T-helper 22 cell (primary cell): Measurements from ENCODE around the gene KRT13.

Experiments
- DNase-seq: peaks from one replicate; pipeline ENCODE4 v3.0.0-alpha.2; 2020; ENCODE audit warnings: low read depth

Gene KRT13

DNA sequence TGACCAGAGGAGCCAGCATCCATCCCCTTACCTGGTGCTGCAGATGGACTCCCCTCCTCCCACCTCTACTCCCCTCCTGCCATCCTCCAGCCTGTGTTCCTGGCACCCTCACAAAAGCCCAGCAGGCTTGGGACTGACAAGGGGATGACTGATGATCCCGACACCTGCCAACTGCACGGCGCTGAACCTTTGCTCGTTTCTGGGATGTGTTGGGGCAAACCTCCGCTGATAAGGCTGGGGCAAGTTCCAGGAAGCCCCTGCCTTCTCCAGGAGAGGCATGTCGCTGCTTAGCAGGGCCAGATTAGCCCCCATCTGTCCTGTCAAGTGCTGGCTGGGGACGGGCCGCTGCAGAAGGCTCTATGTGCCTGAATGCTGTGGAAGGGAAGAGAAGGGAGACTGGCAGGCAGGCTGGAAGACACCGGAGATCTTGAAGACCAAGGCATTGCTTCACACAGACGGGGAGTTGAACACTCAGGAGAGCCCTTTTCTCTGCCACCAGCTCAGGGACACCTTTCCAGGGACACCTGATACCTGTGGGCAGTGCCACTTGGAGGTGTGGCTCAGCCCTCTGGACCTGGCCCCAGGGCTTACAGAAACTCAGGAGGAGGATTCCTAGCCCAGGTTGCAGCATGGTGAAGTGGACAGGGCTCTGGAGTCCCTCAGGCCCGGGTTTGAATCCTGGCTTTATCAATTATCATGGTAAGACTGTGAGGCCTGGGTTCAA, 14.3 kb upstream of the KRT13 start:
- DNase-seq: no peak

DNA sequence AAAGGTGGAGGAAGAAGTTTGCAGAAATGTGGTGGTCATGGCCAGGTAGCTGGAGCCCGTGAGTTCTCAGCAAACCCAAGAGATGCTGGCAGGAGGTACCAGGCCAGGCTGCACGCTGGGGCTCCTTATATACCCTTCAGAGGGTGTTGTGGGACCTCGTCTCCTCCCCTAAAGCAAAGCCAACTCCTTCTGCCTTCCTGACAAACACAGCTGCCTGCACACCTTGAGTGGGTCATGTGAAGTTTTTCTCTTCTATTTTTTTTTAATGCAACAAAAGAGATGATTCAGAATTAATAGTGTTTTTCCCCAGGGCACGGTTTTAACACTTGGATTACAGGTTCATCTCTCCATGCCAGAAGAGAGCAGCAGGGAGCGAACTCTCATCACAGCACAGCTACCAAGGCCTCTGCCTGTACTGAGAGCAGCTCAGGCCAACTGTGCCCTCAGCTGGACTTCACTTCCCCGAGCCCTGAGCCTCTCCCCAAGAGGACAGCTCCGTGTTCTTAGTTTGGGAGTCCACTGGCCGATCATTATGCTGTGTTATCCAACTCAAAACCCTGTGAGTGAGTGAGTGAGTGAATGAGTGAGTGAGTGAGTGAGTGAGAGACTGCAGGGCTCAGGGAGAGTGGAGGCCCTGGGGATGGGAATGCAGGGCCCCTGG, 13.5 kb upstream of the KRT13 start, which contains the start of gene KRT15:
Gene KRT15 (minus strand): TSS at position 102 of the 661 bp plus-strand sequence. CDS start 63 bp downstream, at position 39.
- DNase-seq: no peak

DNA sequence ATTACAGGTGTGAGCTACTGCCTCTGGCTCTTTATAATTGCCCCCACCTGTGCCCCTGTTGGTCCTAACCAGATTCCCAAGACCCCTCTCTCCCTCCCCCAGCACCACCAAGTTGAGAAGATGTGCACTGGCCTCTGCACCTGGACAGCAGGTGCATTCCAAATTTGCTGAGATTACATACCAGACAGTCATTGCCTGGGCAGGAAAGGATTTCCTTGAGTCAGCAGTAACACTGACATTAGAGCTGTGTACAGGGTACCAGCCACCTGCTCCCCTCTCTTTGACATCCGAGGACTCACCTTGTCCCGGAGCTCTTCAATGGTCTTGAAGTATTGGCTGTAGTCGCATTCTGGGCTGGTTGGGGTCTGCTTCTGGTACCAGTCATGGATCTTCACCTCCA, 12.6 kb upstream of the KRT13 start:
- no peak for DNase-seq

DNA sequence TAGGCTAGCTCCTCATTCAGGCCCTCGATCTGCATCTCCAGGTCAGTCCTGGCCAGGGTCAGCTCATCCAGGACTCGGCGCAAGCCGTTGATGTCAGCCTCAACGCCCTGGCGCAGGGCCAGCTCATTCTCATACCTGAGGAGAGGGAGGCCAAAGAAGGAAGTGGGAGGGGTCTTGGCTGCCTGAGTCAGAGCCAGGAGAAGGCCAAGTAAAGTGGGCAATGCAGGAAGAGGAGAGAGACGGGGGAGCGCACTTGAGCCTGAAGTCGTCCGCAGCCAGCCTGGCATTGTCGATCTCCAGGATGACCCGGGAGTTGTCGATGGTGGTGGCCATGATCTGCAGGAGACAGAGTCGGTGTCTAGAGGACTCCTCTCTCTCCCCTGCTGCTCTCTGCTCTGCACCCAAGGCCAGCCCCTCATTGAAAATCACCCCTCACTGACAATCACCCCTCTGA, 11.4 kb upstream of the KRT13 start:
- DNase-seq: no peak

DNA sequence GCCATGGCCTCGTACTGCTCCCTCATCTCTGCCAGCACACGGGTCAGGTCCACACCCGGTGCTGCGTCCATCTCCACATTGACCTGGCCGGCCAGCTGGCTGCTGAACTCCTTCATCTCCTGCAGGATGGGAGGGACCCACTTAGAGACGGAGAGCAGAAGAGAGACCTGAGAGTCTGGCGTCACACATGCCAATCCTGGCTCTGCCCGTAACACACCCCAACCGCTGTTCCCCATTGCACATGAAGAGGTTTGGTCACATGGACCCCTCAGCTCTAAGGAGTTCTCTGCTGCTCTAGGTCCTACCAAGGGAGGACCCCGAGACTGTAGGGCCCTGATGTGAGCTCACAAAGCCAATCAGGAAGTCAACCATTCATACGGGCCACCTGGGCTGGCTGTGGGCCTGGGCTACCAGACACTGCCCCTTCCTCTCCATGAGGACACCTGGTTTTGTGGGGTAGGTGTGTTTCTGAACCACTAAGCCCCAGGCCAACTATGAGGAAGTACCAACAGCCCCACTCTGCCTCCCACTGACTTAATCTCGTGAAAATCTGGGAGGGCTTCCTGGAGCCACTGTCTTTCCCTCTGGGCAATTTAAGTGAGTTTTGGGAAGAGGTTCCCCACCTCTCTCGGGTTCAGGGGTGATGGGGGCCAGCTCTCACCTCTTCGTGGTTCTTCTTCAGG, 10.9 kb upstream of the KRT13 start:
- DNase-seq: no peak

DNA sequence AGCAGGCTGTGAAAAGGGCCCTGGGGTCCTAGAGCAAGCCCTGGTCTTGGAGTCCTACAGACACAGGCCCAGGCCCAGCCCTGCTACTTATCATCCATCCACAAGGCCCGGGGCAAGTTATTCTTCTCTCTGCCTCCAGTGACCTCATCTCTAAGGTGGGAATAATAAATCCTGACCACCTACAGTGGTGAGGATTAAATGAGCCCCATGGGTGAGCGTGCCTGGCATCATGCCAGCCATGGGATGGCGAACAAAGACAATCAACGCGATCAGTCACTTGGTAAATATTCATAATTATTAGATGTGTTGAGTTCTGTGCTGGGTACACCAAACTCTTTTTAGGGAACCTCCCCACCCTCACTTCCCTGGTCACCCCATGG, 7.7 kb upstream of the KRT13 start:
- no peak for DNase-seq

DNA sequence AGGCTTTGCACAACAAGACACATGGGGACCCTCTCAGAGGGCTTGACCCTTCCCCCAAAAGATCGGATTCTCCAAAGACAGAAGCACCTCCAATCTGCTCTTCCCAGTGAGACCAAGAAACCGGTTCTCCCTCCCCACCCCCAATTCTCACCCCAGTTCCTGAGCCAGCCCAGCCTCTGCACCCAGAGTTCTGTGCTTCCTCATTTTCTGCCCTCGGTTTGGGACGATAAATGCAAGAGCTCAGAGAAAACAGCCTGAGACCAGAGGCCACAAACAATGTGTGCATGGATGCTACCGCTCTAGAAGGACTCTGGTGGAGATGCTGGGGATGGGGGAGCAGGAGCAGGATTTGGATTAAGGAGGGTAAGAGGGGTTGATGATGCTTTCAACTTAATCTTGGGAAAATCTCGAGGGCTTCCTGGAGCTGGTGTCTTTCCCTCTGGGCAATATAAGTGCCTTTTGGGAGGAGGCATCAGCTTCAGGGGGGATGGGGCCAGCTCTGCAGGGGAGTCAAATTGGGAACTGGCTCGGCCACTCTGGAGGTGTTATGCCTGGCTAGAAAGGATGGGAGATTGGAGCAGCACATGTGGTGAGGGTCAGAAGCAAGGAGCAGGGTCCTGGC, 7.2 kb upstream of the KRT13 start:
- no peak for DNase-seq

DNA sequence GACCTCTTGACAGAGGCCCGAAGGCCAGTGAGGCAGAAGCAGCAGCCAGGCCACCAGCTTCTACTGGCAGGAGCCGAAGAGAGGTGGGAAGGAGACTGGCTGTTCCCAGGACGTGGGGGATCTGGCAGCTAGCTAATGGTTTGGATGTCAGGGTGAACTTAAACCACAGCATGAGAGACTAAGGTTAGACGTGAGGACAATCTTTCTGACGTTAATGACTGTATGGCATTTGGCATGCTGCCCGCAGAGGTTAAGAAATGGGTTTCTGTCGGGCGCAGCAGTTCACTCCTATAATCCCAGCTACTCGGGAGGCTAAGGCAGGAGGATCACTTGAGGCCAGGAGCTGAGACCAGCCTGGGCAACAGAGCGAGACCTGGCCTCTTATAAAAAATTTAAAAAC, 6.3 kb upstream of the KRT13 start:
- no peak for DNase-seq

DNA sequence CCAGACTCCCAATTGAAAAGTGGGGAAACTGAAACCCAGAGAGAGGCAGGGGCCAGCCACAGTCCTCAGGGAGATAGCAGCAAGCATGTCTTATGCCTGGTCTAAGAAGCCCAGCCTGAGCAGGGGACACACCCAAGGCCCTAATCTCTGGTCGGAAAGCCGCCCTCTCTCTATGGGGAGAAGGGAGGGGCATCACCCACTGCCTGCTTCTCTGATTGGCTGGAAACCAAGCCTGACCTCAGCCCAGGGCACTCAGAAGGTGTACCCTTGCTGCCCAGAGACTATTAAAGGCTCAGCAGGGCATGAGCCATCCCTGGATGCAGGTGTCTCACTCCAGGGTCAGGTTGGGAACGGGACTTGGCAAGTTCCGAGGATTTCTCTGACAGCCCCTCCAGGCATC, 5.7 kb upstream of the KRT13 start:
- DNase-seq: no peak

DNA sequence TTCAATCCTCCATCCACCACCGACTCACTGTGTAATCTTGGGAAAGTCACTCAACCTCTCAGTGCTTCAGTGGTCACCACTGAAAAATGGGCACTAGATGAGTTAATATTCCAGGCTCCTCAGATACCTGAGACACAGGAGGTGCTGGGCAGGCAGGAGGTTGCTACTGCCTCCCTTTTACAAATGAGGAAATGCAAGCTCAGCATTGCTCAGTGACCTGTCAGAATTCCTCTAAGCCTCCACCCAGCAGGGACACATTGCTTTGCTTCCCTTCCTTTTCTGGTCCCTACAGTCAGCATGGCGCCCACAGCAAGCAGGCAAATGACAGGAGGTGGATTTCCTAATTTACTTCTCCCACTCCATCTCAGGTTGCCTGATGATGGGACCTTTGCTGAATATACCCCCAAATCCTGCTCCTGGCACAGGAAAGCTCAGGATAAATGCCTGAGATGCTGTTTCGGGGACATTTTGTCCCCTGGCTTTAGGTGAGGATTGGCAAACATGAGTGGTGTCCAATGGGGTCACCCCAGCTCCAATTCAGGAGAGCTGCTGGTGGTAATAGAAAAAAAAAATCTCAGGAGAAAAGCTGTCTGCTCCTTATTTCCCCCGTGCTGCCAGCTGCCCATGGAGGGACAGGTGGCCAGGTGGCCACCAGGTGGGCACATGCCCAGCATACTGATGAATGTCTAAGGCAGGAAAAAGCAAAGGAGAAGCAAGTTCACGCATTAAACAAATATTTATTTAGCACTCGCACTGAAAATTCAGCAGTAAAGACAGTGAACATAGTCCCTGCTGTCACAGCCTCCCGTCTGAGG, 5.0 kb upstream of the KRT13 start:
- DNase-seq: no peak

DNA sequence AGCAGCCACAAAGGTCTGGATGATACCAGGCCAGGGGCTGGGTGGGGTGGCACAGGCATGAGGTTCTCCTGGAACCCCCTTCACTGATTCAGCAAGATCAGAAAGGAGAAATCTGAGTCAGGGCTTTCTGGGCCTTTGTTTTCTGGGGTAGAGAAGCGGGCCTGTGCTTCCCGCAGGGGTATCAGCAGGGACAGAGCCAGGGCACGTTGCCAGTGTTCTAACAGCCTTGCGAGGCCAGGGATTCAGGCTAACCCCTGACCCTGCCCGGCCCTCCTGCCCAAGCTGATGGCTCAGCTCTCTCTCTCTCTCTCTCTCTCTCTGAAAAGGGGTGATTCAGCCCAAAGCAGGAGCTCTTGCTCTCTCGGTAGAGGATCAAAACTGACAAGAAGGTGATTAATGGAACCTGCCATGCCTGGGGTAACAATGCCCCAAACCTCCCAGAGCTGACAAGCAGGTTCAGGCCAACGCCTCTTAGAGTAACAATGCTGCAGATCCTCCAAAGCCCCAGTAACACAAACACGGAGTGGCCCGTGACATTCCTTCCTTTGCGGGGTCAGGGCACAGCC, 2.0 kb upstream of the KRT13 start:
- no peak for DNase-seq

DNA sequence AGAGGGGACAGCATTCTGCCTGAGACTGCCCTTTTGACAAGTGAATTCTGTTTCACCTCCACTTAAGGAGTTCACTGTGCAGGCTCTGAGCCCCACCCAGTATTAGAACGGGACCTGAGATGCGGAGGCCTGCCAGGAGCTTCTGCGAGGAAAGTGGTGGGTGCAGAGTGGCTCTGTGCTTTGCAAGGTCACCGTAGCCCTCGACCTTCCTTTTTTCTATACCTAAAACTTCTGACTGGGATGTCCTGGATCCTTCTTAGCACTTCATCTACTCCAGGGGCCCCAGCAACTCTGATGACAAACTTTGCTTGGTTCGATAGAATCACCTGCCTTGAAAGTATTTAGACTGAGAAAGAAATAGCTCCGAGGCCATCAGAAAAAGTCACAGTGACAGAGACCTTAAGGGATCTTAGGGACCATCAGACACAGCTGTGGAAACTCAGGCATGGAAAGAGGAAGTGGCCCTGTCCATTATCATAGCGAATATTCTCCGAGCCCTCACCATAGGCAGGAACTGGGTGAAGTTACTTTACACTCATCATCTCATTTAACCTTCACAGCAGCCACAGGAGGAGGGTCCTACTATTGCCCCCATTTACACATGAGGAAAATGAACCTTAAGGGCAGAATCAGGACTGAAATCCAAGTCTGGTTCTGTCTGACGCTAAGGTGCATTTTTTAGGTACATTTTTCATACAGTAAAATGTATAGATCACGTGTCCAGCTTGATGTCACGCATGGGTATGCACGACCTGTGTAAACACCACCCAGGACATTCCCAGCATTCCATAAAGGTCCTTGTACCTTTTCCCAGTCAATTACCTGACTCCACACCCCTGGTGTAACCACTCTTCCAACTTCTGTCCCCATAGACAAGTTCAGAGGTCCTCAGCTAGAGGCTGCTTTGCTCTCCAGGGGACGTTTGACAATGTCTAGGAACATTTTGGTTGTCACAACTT, 676 bp upstream of the KRT13 start:
- DNase-seq: no peak

DNA sequence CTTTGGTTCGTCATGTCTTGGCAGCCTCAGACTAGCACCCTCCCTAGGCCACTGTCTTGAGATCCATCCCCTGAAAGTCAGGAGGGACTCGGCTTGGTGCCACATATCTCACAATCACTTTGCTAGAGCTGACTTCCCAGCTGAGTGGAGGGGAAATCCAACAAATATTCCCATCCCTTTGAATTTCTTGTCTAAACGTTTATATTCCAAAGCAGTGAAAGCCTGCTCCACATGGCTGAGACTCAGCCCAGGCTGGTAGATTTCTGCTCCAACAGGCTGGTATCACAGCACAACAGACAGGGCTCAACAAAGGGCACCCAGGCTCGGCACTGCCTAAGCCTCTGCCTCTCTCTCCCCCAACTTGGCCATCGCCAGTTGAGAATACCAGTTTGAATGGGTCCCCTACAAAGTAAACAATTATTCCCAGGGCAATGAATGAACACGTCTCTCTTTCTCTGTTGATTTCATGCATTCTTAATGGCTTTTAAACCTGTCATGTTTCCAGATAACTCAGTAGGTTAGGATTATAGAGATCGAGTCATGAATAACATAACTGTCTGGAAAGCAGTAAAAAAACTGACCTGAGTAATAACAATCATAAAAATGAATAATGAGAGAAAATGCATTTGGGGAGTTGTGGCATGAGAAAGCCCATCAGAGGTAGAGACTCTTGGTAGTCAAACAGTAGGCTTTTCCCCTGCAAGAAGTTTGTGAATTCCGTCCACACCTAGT, 1.0 kb downstream of the KRT13 start:
- DNase-seq: no peak

DNA sequence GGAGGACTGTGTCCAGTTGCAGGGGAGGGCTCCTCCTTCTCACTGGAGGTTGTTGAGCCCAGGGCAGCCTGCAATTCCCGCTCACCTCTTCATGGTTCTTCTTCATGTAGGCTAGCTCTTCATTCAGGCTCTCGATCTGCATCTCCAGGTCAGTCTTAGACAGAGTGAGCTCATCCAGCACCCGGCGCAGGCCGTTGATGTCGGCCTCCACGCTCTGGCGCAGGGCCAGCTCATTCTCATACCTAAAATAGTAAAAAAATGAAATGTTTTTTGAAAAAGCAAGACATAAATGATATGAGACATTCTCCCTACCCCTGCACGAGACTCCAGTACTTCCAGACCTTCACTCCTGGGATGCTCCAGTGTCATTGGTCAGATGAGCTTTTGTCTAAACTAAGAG, 2.2 kb downstream of the KRT13 start:
- DNase-seq: no peak

DNA sequence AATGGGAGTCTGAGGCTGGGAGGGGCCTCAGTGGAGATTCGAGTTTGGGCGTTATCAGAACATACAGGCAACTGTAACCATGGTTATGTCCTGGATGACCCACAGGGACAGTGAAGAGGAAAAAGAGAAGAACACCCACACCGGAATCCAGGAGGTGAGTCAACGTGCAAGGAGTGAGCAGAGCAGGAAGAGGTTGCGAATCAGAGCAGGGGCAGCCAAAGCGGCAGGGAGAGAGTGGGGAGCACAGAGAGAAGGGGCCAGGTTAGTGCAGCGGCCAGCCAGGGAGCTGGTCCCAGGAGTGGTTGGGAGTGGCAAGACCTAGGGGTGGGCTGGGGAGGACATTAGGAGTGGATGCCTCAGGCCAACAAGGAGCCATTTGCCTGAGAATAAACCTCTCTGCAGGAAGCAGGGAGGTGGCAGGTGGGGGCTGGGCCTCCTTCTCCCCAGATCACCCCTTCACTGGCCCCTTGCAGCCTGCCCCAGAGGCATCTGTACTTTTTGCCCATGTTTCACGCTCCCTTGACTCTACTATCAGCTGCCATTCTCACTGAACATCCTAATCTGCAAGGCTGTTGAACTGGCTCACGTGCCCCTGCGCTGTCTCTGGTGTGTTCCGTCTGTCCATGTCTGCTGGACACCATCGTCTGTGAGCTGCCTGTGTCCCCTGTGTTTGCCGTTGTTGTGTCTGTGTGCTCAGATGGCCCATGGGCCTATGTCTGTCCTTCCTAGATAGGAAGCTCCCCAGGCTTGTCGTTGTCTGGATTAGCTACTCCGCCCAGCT, 5.1 kb downstream of the KRT13 start:
- DNase-seq: no peak

DNA sequence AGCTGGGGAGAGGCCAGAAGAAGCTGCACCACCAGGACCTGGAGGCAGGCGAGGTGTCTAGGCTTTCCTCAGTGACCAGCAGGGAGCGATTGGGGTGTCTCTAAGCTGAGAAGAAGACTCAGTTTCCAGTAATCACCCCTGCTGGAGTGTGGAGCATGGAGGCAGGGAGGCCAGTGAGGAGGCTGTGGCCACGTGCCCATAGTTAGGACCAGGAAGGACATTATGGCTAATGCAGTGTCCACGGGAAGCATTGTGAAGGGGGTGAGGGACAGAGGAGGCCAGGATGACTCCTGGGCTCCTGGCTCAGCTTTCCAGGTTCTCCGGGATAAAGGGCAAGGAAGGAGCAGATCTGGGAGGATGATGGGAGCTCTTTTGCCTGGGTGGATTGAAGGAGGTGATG, 5.7 kb downstream of the KRT13 start:
- no peak for DNase-seq

DNA sequence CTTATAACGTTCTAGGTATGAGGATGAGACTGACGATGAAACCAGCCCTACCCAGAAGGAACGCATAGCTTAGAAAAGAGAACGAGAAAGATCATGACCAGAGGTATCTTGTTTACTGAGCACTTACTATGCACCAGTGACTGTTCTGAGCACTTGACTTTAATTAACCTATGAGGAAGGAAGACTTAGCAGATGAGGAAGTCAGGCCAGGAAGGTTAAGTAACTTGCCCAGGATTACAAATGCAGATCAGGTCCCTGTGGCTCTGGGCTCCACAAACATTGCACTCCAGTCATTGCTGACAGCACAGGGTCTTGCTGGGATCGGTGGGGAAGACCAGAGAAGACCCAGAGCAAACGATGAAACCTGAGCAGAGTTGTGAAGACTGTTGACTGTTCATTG, 7.1 kb downstream of the KRT13 start:
- no peak for DNase-seq

DNA sequence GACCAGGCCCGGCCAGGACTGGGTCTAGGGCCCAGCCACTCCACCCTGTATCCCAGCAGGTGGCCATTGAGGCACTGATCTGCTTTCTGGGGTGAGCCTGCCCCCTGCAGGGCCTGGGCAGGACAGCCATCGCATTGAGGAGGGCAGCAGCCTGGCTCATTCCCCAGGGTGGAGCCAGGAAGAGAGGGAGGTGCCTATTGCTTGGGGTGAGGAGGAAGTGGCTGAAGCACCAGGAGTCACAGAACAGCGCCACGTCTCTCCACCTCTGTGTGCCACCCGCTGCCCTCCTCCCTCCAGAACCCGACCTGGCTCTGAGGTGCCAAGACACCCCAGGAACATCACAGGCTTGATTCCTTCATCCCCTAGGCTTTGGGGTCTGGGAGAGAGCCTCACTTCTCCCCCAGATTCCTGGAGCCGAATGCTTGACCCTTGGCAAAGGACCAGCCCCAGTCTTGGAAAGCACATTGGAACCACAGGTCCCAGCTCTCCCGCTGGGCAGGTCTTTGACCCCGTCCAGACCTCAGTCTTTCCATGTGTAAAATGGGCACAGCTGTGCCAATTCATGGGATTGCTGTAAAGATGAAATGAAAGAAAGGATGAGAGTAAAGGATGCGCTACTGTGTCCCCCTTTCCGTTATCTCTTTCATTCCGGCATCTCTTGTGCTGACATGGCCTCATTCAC, 8.5 kb downstream of the KRT13 start:
- no peak for DNase-seq
